GM23248 (cell line): ENCODE data around the gene OTOA. TPM values are rescaled to one million over a fixed set of nuclear protein-coding genes. Genes with fewer than 3 reads are reported as not detected.
"Not testable (repeated sequence)": the region's sequence is repeated elsewhere in the genome, so short reads cannot be mapped to it uniquely, and the experiment has no call there.

Experiments
- DNase-seq: peaks from one replicate; pipeline ENCODE4 v3.0.0-alpha.2; 2015
- H2AFZ ChIP-seq: fragments of 200-600 bp; sonication (generic); 2 replicates; pipeline ENCODE4 v1.6.1; 2016; ENCODE audit warnings: antibody characterized with exemption
- H3F3A ChIP-seq: fragments of 200-600 bp; sonication (generic); 2 replicates; pipeline ENCODE4 v1.6.1; 2016; ENCODE audit warnings: mild to moderate bottlenecking, antibody characterized with exemption, mixed run types; ENCODE audit not compliant: insufficient read depth
- H3K27ac ChIP-seq: fragments of 200-600 bp; sonication (generic); 2 replicates; pipeline ENCODE4 v1.5.1; 2016; ENCODE audit warnings: mild to moderate bottlenecking
- H3K27me3 ChIP-seq: fragments of 200-600 bp; sonication (generic); replicated peaks from 2 replicates; pipeline ENCODE4 v1.6.1; 2016; ENCODE audit warnings: mild to moderate bottlenecking; ENCODE audit not compliant: insufficient read depth
- H3K36me3 ChIP-seq: fragments of 200-600 bp; sonication (generic); 2 replicates; pipeline ENCODE4 v1.6.1; 2016; ENCODE audit warnings: low read depth, mild to moderate bottlenecking
- H3K4me1 ChIP-seq: fragments of 200-600 bp; sonication (generic); 2 replicates; pipeline ENCODE4 v1.6.1; 2016; ENCODE audit warnings: mild to moderate bottlenecking; ENCODE audit not compliant: insufficient read depth
- H3K4me2 ChIP-seq: fragments of 200-600 bp; sonication (generic); one replicate; pipeline ENCODE4 v1.6.1; 2016; ENCODE audit warnings: mild to moderate bottlenecking; ENCODE audit not compliant: unreplicated experiment
- H3K4me3 ChIP-seq: fragments of 200-600 bp; sonication (generic); 2 replicates; pipeline ENCODE4 v1.5.1; 2016; ENCODE audit warnings: mild to moderate bottlenecking
- H3K79me2 ChIP-seq: fragments of 200-600 bp; sonication (generic); 2 replicates; pipeline ENCODE4 v1.6.1; 2016; ENCODE audit warnings: mild to moderate bottlenecking; ENCODE audit not compliant: insufficient read depth
- H3K9ac ChIP-seq: fragments of 200-600 bp; sonication (generic); 2 replicates; pipeline ENCODE4 v1.6.1; 2016; ENCODE audit warnings: mild to moderate bottlenecking
- H3K9me2 ChIP-seq: fragments of 200-600 bp; sonication (generic); 2 replicates; pipeline ENCODE4 v1.6.1; 2016; ENCODE audit warnings: mixed run types, mild to moderate bottlenecking, moderate library complexity; ENCODE audit not compliant: insufficient read depth
- H3K9me3 ChIP-seq: fragments of 200-600 bp; sonication (generic); one replicate; pipeline ENCODE4 v1.6.1; 2017; ENCODE audit warnings: low read depth
- H4K20me1 ChIP-seq: fragments of 200-600 bp; sonication (generic); 2 replicates; pipeline ENCODE4 v1.6.0; 2016; ENCODE audit not compliant: insufficient read depth
- WGBS, 2 experiments: methylation state at CpG; one replicate each; pipeline ENCODE4 v1.1.6; 2015 to 2017; ENCODE audit warnings: low lambda C conversion rate in 2 of 2, low coverage in 1 of 2; ENCODE audit errors: missing lambda C conversion rate in 2 of 2; 5-methylcytosine and 5-hydroxymethylcytosine counted together
- in situ Hi-C: fragments of 300-500 bp; cut with MboI; formaldehyde crosslinking; loops from 2 replicates; pipeline ENCODE4 v1.15.0; 2020
- polyA plus RNA-seq: library from polyadenylated mRNA; unstranded; fragments of >200 nt; fragmentation: Nextera tagmentation; extraction: Ambion mirVana; gene quantifications from 2 replicates; pipeline ENCODE4 v1.2.1, GENCODE V29; 2016
- total RNA-seq: library from RNA; depleted of rRNA; stranded (reverse); fragments of >200 nt; shearing (Covaris generic); gene quantifications from 2 replicates; pipeline ENCODE4 v1.2.3, GENCODE V29; 2014

The OTOA gene
- total and polyA plus RNA-seq, 2 experiments from 2014 or later, result not detected

- H3K4me1 ChIP-seq, H4K20me1 ChIP-seq, H3K9me2 ChIP-seq, H3K27me3 ChIP-seq, H3K36me3 ChIP-seq, H3K9ac ChIP-seq, in situ Hi-C loops, DNase-seq, H3K27ac ChIP-seq, H3K4me2 ChIP-seq, H3K4me3 ChIP-seq, H3K9me3 ChIP-seq, H3F3A ChIP-seq, H3K79me2 ChIP-seq: not testable (repeated sequence)
- 0 out of 2 replicates have a peak overlapping the region, but pooled peaks have one; percentile 28 for H2AFZ ChIP-seq
- 71 to 80% methylated on average over 5 of the region's 5 CpGs for WGBS, 2 experiments
Observed at GRCh38 chr16:21773207-21773553, 109.4 kb downstream of the OTOA start.

DNA sequence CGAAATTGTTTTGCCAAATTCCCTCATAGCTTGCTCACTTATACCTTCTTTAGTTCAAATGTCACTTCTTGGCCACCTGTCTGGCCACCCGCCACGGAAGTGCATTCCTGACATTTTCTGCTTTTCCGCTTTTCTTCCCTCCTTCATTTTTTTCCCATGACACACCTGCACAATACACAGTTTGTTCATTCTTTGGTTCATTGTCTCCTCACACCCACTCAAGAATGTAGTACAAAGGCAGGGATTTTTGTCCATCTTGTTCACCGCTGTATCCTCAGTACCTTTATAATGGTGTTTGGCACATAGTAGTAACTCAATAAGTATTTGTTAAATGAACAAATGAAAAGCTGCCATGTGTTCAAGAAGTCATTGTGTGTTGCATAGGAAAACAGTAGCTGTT, 116.8 kb downstream of the OTOA start:
- H3F3A ChIP-seq, H3K4me1 ChIP-seq, in situ Hi-C loops: not testable (repeated sequence)

GRCh38 chr16:21790506-21790905, 126.7 kb downstream of the OTOA start:
- H3K9me3 ChIP-seq, H3K27ac ChIP-seq, DNase-seq, in situ Hi-C loops, H3K4me1 ChIP-seq, H3F3A ChIP-seq, H3K4me2 ChIP-seq, H4K20me1 ChIP-seq, H3K36me3 ChIP-seq, H3K27me3 ChIP-seq, H3K79me2 ChIP-seq, H3K9me2 ChIP-seq, H2AFZ ChIP-seq, H3K9ac ChIP-seq, H3K4me3 ChIP-seq: not testable (repeated sequence)
- 0 to 13% methylated on average over 1 of the region's 1 CpG for WGBS, 2 experiments

More for the DNA sequence above, 116.8 kb downstream of the OTOA start:
- not testable (repeated sequence) for H3K27ac ChIP-seq, H3K4me3 ChIP-seq, H3K9me2 ChIP-seq, H3K36me3 ChIP-seq, H3K9me3 ChIP-seq, H4K20me1 ChIP-seq, H3K4me2 ChIP-seq, H3K27me3 ChIP-seq, H2AFZ ChIP-seq, H3K79me2 ChIP-seq, H3K9ac ChIP-seq, DNase-seq
- no CpG with 5 or more reads among the region's 5 CpGs for WGBS, 2 experiments

- H3K4me1 ChIP-seq, H2AFZ ChIP-seq, H3K27me3 ChIP-seq, DNase-seq, H4K20me1 ChIP-seq, H3K4me3 ChIP-seq, in situ Hi-C loops, H3F3A ChIP-seq, H3K9me3 ChIP-seq, H3K9ac ChIP-seq, H3K36me3 ChIP-seq, H3K79me2 ChIP-seq, H3K27ac ChIP-seq, H3K4me2 ChIP-seq, H3K9me2 ChIP-seq: not testable (repeated sequence)
- WGBS, 2 experiments, result 60 to 80% methylated on average over 3 of the region's 3 CpGs
Observed at GRCh38 chr16:21793310-21793709, 129.5 kb downstream of the OTOA start.

- no CpG with 5 or more reads among the region's 3 CpGs for WGBS, 2 experiments
Observed at GRCh38 chr16:21798601-21799000, 134.8 kb downstream of the OTOA start.

DNA sequence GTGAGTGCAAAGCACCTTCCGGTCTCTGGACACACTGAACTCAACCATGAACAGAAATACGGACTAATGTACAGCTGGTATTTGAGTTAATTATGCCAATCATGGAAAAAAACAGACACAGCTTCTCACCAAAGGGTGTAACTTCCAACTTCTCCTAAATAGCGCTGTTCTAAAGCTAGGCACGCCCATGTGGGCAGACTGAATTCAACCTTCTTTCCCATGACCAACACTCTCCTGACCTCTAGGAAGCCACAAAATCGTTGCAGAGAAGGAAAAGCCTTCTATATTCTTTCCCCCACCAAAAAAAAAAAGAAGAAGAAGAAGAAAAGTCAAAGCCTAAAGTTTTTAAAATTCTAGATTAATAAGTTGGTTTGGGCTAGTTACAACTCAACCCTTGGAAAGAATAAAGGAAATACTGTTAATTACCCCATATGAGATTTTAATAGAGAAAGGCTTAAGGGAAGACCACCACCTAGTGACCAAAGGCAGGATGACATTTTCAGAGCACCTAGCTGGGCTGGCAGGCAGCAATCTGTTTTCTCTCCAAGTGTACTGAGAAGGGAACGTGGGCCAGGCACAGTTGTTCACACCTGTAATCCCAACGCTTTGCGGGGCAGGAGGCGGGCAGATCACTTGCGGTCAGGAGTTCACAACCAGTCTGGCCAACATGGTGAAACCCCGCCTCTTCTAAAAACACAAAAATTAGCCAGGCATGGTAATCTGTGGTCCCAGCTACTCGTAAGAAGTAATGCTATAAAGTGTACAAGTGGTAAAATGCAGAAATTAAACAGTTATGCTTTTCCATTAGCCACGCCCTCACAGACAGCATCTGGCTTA, 138.0 kb downstream of the OTOA start:
- not testable (repeated sequence) for H4K20me1 ChIP-seq, H3K4me1 ChIP-seq, H3K27ac ChIP-seq, H3K9me3 ChIP-seq, H3K79me2 ChIP-seq, H3K9me2 ChIP-seq, H3K27me3 ChIP-seq, H3F3A ChIP-seq, H2AFZ ChIP-seq, H3K4me3 ChIP-seq, H3K9ac ChIP-seq, H3K4me2 ChIP-seq, H3K36me3 ChIP-seq
- in situ Hi-C loops, result loop anchor here (25.0 kb wide), 1 partner anchor 136 kb away; no protein-coding TSS in a partner anchor
- WGBS, 2 experiments, result 38 to 42% methylated on average over 12 of the region's 13 CpGs
- DNase-seq, result peak; percentile 57

More at GRCh38 chr16:21798601-21799000, 134.8 kb downstream of the OTOA start:
- H3F3A ChIP-seq, H3K9me3 ChIP-seq, DNase-seq, H3K27me3 ChIP-seq, H3K79me2 ChIP-seq, H4K20me1 ChIP-seq, H3K4me1 ChIP-seq, in situ Hi-C loops, H3K27ac ChIP-seq, H3K36me3 ChIP-seq, H2AFZ ChIP-seq, H3K9ac ChIP-seq, H3K4me2 ChIP-seq, H3K4me3 ChIP-seq, H3K9me2 ChIP-seq: not testable (repeated sequence)

DNA sequence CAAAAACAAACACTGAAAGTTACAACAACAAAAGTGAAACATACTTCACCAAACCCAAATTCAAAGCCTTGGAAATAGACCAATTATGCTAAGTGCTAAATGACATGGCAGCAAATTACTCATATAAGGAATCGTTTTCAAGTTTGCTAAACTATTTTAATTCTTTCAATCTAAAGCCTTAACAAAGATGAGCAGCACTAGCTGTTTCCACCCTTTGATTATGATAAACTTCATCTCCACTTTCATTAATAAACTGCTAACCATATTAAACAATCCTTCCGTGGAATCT, 138.6 kb downstream of the OTOA start:
- not testable (repeated sequence) for H3F3A ChIP-seq, H3K9me3 ChIP-seq, H2AFZ ChIP-seq, H3K4me2 ChIP-seq, H3K4me3 ChIP-seq, H3K9ac ChIP-seq, H3K27me3 ChIP-seq, DNase-seq, H3K36me3 ChIP-seq, H3K27ac ChIP-seq, H3K4me1 ChIP-seq, H3K79me2 ChIP-seq, H4K20me1 ChIP-seq, H3K9me2 ChIP-seq
- in situ Hi-C loops, result loop anchor here (25.0 kb wide), 1 partner anchor 135 kb away; no protein-coding TSS in a partner anchor
- WGBS, 2 experiments, result 36 to 40% methylated on average over 2 of the region's 2 CpGs
